Psoas muscle (tissue), 8 donors: Measurements from ENCODE around the gene ABCA7. TPM values are rescaled to one million over a fixed set of nuclear protein-coding genes. Genes with fewer than 3 reads are reported as not detected.

Source experiments
- ATAC-seq, 4 donors: fragments of 200-7000 bp; cut with Tn5 transposase; one replicate each; pipeline ENCODE4 v1.9.1; 2020; ENCODE audit warnings: moderate library complexity in 3 of 4, mild to moderate bottlenecking in 2 of 4
- DNase-seq, 2 donors: peaks; one replicate each; pipeline ENCODE4 v3.0.0-alpha.2; 2020
- H3K27ac ChIP-seq: fragments of 200-600 bp; one replicate; pipeline ENCODE4 v1.8.0; 2022
- H3K27me3 ChIP-seq, 3 donors: fragments of 200-600 bp in 1 of 3; one replicate each; pipeline versions ENCODE4 v1.6.1 to v1.8.0; 2013 to 2022; ENCODE audit warnings: low read length in 2 of 3, mild to moderate bottlenecking in 2 of 3, moderate library complexity in 1 of 3; ENCODE audit not compliant: insufficient read depth in 3 of 3
- H3K36me3 ChIP-seq, 2 donors: fragments of 200-600 bp in 1 of 2; one replicate each; pipeline versions ENCODE4 v1.6.1 to v1.8.0; 2013 to 2022; ENCODE audit warnings: low read depth in 1 of 2, mild to moderate bottlenecking in 1 of 2, moderate library complexity in 1 of 2; ENCODE audit not compliant: insufficient read depth in 1 of 2
- H3K4me1 ChIP-seq: fragments of 200-600 bp; one replicate; pipeline ENCODE4 v1.8.0; 2022
- H3K4me3 ChIP-seq: fragments of 200-600 bp; one replicate; pipeline ENCODE4 v1.8.0; 2022; ENCODE audit warnings: mild to moderate bottlenecking
- H3K9me3 ChIP-seq: fragments of 200-600 bp; one replicate; pipeline ENCODE4 v1.8.0; 2022
- CTCF ChIP-seq: fragments of 200-600 bp; IDR thresholded peaks from one replicate; pipeline ENCODE4 v1.8.0; 2022; ENCODE audit warnings: antibody characterized with exemption
- WGBS, 3 donors: extraction: QIAGEN DNeasy Blood & Tissue Kit; methylation state at CpG; one replicate each; pipeline versions ENCODE4 v1.1.6 to v1.1.7; 2013; 5-methylcytosine and 5-hydroxymethylcytosine counted together
- intact Hi-C, 2 donors: fragments of 100-400 bp; cut with DNase I; formaldehyde crosslinking; loops; one replicate each; pipeline versions ENCODE4 v1.11.0 to v1.14.2; 2022
- polyA plus RNA-seq, 3 donors: library from polyadenylated mRNA; stranded (reverse); fragments of 200-250 nt; gene quantifications; one replicate each; pipeline ENCODE4 v1.2.3, GENCODE V29; 2013
- total RNA-seq, 4 donors: library from RNA; stranded (reverse); fragmentation: NEBNext Ultra II Directional in 2 of 4; extraction: Animal tissue kit (Norgen Biotek cat#: 25700) in 2 of 4; gene quantifications; one replicate each; pipeline versions ENCODE4 v1.2.1 to v1.2.4, GENCODE V29; 2021 to 2023
- donor health status: healthy with polysubstance abuse.
- donor health status: DM: no; HTN: no; CAD: no; lungs with moderate emphysema.
- donor health status: Bipolar disorder and iron deficiency.
- donor health status: healthy.
- donor health status: DM: yes; HTN: yes; CAD: no.
- donor health status: DM: no; HTN: no; CAD: no.
- donor health status: DM: no; HTN: no; CAD: no.
- donor health status: DM: yes; HTN: yes; CAD: no.

ABCA7 gene
- total and polyA plus RNA-seq, 7 donors = 2.6 to 19.5 (median 10.1) TPM

- Histone ChIP-seq H3K4me1 (peaks cover 23% of the 10 kb centered on the region), H3K36me3 (no peaks in the 10 kb centered on the region), H3K4me3 (peak overlapping the region; percentile 53), H3K27ac (no peak overlapping the region), H3K9me3 (no peaks in the 10 kb centered on the region), H3K27me3 (peaks cover 0 to 77% (median 36%) of the 10 kb centered on the region in 3 donors)
- DNase-seq (peak in 1 of 2 donors; percentile 20), ATAC-seq (no peak)
- intact Hi-C loops = no loop called here
- WGBS, 3 donors = 4 to 6% (median 5%) methylated on average over 28 to 38 of the region's 38 CpGs
- TF ChIP-seq CTCF = no peak
Observed at GRCh38 chr19:1067341-1067957, 27.5 kb downstream of the ABCA7 start.

GRCh38 chr19:1068009-1069001 is 28.4 kb downstream of the ABCA7 start:
- peaks cover 23% of the 10 kb centered on the region for H3K4me1 ChIP-seq
- H3K27me3 ChIP-seq = peaks cover 0 to 79% (median 39%) of the 10 kb centered on the region in 3 donors
- H3K9me3 ChIP-seq = no peaks in the 10 kb centered on the region
- intact Hi-C loops = no loop called here
- peak overlapping the region; percentile 53 for H3K4me3 ChIP-seq
- no peak for TF ChIP-seq CTCF
- H3K36me3 ChIP-seq = no peaks in the 10 kb centered on the region
- no peak for ATAC-seq
- H3K27ac ChIP-seq = no peak overlapping the region
- WGBS, 3 donors = 65 to 67% (median 65%) methylated on average over 42 to 45 of the region's 45 CpGs
- peak; percentile 42 to 56 for DNase-seq

GRCh38 chr19:1069009-1069779 is 29.3 kb downstream of the ABCA7 start:
- intact Hi-C loops = no loop called here
- Histone ChIP-seq H3K27me3 (peaks cover 0 to 79% (median 39%) of the 10 kb centered on the region in 3 donors), H3K4me1 (peaks cover 23% of the 10 kb centered on the region), H3K27ac (no peak overlapping the region), H3K4me3 (peak overlapping the region; percentile 53), H3K36me3 (no peaks in the 10 kb centered on the region), H3K9me3 (no peaks in the 10 kb centered on the region)
- ATAC-seq (peak in 2 of 4 donors; percentile 21 to 35), DNase-seq (peak; percentile 67 to 83)
- WGBS, 3 donors = 50 to 62% (median 58%) methylated on average over 21 to 25 of the region's 25 CpGs
- TF ChIP-seq CTCF = no peak

GRCh38 chr19:1070576-1070930 is 30.6 kb downstream of the ABCA7 start:
- ATAC-seq = no peak
- Histone ChIP-seq H3K27ac (no peak overlapping the region), H3K4me1 (peaks cover 14% of the 10 kb centered on the region), H3K9me3 (no peaks in the 10 kb centered on the region), H3K4me3 (no peak overlapping the region), H3K27me3 (peaks cover 0 to 69% (median 39%) of the 10 kb centered on the region in 3 donors), H3K36me3 (no peaks in the 10 kb centered on the region)
- intact Hi-C loops = no loop called here
- DNase-seq = peak in 1 of 2 donors; percentile 37
- TF ChIP-seq CTCF = no peak
- 8 to 12% (median 9%) methylated on average over 19 to 21 of the region's 21 CpGs for WGBS, 3 donors
